Right ventricle myocardium inferior (tissue), 1 donor: ENCODE results near the gene CCNQ. TPM values are rescaled to one million over a fixed set of nuclear protein-coding genes. Genes with fewer than 3 reads are reported as not detected.
A peak's percentile ranks its signal among the peaks of the same experiment; 100 is the strongest.
"Not testable (repeated sequence)": the region's sequence is repeated elsewhere in the genome, so short reads cannot be mapped to it uniquely, and the experiment has no call there.

Experiments
- ATAC-seq: fragments of 200-7000 bp; cut with Tn5 transposase; one replicate; pipeline ENCODE4 v1.9.1; 2020; ENCODE audit warnings: mild to moderate bottlenecking, moderate library complexity
- DNase-seq: peaks from one replicate; pipeline ENCODE4 v3.0.0; 2021; ENCODE audit errors: missing footprints
- intact Hi-C: fragments of 100-400 bp; cut with DNase I; formaldehyde crosslinking; loops from one replicate; pipeline ENCODE4 v1.11.0; 2022
- total RNA-seq: library from RNA; stranded (reverse); fragmentation: NEBNext Ultra II Directional; extraction: Animal tissue kit (Norgen Biotek cat#: 25700); gene quantifications from one replicate; pipeline ENCODE4 v1.2.1, GENCODE V29; 2021
- donor health status: DM: no; HTN: yes; CAD: no; lungs with severe emphysema.

CCNQ gene
- total RNA-seq, 1 donor from 2014 or later, result 42.6 TPM

GRCh38 chrX:153604666-153605380 lies 5.9 kb upstream of the CCNQ start:
- ATAC-seq, DNase-seq: not testable (repeated sequence)
- intact Hi-C loops, result loop anchor here (5.0 kb wide), 1 partner anchor 62 kb away; no protein-coding TSS in a partner anchor

GRCh38 chrX:153603131-153603656 lies 4.3 kb upstream of the CCNQ start:
- intact Hi-C loops, result no loop called here
- ATAC-seq, result no peak
- no peak for DNase-seq

- DNase-seq, result no peak
- ATAC-seq, result no peak
- intact Hi-C loops, result no loop called here
Measured at GRCh38 chrX:153602601-153603000, 3.7 kb upstream of the CCNQ start.

GRCh38 chrX:153601511-153602110 lies 2.7 kb upstream of the CCNQ start:
- DNase-seq (no peak), ATAC-seq (no peak)
- intact Hi-C loops, result no loop called here

- intact Hi-C loops, result no loop called here
- ATAC-seq (no peak), DNase-seq (no peak)
Measured at GRCh38 chrX:153600921-153601320, 2.0 kb upstream of the CCNQ start.

- intact Hi-C loops, result no loop called here
Measured at GRCh38 chrX:153600032-153600373, 1.1 kb upstream of the CCNQ start.

GRCh38 chrX:153599192-153600031 lies 473 bp upstream of the CCNQ start:
- ATAC-seq (peak; percentile 97), DNase-seq (peak; percentile 95)
- intact Hi-C loops, result no loop called here

More at GRCh38 chrX:153600032-153600373, 1.1 kb upstream of the CCNQ start:
- DNase-seq (no peak), ATAC-seq (no peak)

- ATAC-seq, result no peak
- intact Hi-C loops, result no loop called here
- no peak for DNase-seq
Measured at GRCh38 chrX:153596981-153597750, 1.8 kb downstream of the CCNQ start.

GRCh38 chrX:153595859-153596857 lies 2.8 kb downstream of the CCNQ start:
- DNase-seq, result no peak
- intact Hi-C loops, result no loop called here
- no peak for ATAC-seq

GRCh38 chrX:153595387-153595786 lies 3.6 kb downstream of the CCNQ start:
- ATAC-seq, result no peak
- intact Hi-C loops, result no loop called here
- no peak for DNase-seq

- intact Hi-C loops, result no loop called here
- ATAC-seq, result no peak
- DNase-seq, result no peak
Measured at GRCh38 chrX:153593811-153594500, 5.0 kb downstream of the CCNQ start.

GRCh38 chrX:153592966-153593688 lies 5.8 kb downstream of the CCNQ start:
- intact Hi-C loops, result no loop called here
- peak; percentile 81 for DNase-seq
- ATAC-seq, result peak; percentile 89

GRCh38 chrX:153592091-153592833 lies 6.7 kb downstream of the CCNQ start:
- ATAC-seq (no peak), DNase-seq (no peak)
- intact Hi-C loops, result no loop called here

- DNase-seq (no peak), ATAC-seq (no peak)
- intact Hi-C loops, result no loop called here
Measured at GRCh38 chrX:153590961-153591956, 7.7 kb downstream of the CCNQ start.
